GM21529 (cell line): ENCODE measurements around the gene SPATA24.
A peak's percentile ranks its signal among the peaks of the same experiment; 100 is the strongest.
"Not testable (repeated sequence)": the region's sequence is repeated elsewhere in the genome, so short reads cannot be mapped to it uniquely, and the experiment has no call there.

Experiments used
- ATAC-seq: cut with Tn5 transposase; IDR thresholded peaks from one replicate; pipeline ENCODE4 v1.9.1; 2021; ENCODE audit not compliant: unreplicated experiment

The SPATA24 gene

DNA sequence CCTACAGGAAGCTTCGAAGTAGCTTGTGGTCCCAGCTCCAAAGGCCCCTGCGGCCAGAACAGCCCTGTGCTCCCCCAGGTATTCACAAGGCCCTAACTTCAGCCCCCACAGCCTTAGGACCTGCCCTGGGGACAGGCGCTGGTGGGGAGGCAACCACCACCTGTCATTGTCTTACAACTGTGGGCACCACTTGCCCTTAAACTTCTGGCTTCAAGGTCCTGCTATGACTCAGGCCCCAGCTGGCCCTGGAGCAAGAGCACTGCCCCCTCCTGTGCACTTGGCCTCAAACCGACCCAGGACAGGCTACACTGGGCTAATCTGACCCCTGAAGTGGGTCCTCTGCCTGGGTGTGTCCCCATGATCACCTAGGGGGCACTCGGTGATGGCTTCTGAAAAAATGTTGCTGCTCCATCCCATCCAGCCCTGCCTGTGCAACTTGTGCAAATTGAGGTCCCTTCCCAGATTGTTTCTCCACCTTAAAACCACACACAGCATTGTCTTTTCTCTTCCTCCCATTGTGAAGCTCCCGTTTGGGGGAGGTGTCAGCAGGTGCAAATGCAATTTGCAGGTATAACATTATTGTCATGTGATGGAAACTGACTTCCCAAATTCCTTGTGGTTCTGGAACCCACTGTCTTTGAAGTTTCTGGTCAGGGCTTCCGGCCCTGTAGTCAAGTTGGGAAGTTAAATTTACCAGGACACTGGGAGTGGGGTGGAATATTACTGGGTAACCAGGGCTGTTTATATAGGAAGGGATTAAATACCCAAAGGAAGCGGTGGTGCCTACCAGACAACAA, 7.8 kb downstream of the SPATA24 start:
- ATAC-seq: no peak

DNA sequence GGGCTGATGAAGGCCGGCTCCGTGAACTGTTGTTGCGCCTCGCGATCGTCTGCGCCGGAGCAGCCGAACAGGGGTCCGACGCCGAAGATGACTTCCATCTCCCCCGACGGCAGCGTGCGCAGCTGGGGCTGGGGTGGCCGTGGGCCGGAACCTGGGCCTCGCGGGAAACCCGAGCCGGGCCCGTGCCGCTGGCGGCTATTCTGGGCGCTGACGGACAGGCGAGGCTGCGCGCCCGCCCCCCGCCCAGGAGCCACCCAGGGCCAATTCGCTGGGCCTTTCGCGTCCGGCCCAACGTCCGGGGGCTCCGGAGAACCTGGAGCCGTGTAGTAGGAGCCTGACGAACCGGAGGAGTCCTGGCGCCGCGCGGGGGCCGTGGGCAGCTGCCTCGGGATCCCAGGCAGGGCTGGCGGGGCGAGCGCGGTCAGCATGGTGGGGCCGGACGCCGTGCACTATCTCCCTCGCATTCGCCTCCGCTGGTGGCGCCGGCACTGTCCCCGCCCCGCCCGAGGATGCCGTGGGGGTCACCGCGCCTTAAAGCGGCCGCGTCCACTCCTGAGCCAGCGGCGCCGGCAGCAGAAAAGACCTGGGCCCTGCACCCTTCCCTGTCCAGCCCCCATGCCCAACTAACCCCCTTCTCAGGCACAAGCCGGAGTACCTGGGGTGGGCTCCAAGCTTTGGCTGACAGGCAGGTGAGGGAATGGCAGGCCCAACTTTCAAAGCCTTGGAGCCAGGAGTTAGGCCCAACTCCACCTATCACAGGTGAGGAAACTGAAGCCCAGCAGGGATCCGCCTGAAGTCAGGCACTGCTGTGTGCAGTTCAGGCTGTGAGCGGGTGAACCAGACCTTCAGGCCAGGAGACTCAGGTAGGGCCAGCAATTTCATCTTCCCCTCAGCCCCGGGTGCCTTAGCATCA, 9.0 kb downstream of the SPATA24 start, which contains the start of gene PROB1:
TSS of gene PROB1 (minus strand) at position 451 of the 913 bp plus-strand sequence. CDS start at position 428, 23 bp downstream.
- no peak for ATAC-seq

DNA sequence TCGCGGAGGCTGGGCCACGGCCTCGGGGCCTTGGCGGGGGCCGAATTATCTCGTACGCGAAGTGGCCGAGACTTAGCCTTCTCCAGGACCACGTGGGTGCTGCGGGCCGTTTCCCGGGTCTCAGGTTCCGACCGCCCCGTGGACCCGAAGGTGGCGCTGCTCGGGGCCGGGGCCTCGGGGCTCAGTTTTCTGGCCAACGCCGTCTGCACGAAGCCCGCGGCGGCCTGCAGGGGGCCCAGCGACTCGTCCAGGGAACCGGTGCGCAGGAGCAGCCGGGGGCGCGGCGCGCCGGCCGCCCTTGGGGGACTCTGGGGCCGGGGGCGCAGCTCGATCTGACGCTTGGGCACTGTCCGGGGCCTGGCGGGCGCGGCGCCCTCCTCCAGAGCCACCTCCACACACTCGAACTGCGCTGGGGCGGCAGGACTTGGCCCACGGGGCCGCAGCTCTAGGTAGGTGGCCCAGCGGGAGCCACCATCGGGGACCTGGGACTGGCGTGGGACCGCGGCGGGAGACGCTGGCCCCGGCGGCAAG, 9.7 kb downstream of the SPATA24 start:
- ATAC-seq: no peak

DNA sequence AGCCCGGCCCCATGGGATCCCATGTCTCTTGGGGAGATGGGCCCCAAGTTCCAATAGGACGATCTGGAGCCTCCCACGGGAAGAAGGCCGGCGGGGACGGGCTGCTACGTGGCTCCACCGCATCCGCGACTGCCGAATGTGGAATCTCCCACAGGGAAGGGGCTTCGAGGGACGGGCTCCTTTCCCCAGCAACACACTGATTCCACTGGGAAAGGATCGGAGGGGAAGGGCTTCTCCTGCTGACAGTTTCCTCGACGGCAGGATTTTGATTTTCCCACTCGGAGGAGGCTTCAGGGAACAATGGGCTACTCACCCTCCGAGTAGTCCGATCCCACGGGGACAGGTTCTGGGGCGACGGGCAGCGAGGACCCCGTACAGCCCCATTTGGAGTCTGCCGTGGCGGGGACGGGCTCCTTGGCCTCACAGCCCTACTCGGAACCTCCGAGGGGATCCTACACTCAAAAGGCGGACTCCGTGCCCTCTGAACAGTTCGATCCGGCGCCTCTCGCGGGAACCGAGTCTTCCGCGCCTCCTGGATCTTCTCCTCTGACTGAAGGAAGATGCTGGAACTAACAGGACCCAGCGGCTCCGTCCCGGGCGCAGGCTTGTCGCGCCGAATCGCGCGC, 10.3 kb downstream of the SPATA24 start:
- ATAC-seq: no peak

DNA sequence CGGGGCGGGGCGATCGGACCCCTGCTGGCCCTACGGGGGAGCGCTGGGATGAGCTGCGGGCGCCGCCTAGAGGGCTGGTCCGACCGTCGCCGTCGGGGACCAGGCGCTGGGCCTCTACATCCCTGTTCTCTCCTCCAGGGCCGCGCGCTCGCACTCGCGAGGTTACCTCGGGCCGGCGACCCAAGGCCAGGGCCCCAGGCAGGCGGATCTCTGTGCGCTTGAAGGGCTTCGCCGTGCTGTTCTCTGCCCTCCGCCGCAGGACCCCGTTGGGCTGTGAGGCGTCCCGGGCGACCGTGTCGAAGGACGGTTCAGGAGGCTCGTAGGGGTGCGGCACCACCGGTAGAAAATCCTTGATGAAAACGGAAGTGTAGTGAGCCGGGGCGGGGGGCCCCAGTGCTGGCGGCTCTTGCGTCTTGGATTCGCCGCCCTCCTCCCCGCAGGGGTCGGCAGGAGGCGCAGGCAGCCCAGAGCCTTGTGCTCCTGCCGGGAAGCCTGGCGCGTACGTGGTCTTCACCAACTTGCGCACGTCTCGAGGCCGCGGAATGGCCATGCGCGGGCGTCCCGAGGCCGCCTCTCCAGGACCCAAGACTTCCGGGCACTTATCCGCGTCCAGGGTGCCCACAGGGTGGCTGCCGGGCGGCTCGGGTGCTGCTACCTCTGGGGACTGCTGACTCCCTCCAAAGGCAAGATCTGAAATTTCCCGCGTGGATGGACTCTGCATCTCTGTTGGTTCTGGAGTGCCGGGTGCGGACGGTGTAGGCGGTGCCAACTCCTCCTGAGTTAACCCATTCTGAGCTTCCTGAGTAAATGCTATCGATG, 11.0 kb downstream of the SPATA24 start:
- peak; percentile 52 for ATAC-seq

DNA sequence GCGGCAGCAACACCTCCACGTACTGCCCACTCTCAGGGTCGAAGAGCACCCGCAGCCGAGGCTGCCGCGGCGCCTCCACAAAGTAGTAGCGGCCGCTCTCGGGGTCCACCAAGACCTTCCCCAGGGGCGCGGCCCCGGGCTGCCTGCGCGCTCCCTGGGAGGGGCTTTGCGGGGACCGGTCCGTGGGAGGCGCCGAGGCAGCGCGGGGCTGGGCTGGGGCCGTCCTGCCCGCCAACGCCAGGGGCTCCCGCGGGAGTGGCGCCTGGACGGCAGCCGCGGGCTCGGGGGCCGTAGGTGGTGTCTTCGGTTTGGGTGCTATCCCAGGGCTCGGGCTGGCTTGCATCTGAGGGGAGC, 11.6 kb downstream of the SPATA24 start:
- ATAC-seq: no peak

DNA sequence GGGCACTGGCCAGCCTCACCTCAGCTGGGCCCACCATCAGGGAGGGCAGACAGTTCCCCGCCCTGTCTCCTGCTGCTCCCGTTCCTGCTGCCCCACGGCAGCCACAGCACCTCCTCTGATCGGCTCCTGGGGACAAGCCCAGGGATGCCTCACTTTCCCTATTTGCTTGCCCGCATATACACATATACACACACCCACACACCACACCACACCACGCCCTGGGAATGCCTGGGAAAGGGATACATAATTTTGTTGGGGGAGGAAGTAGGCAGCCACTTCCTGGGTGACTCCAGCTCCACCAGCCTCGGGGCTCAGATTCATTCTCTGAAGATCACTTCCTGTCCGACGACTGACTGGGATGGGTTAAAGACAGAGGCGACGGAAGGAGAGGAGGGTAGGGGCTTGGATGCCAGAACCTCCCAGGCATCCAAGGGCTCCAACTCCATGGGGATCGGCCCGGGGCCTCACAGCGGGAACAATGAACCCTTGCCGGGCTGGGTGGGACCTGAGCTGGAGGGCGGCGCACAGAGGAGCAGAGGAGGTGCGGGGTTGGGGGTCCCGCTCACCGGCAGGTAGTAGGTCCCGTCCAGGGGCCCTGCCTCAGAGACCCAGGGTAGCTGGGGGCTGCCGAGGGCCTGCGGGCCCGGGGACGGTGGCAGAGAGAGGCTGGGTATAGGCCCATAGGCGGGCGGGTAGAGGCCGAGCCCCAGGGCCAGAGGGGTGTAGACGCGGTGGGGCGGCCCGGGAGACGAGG, 12.1 kb downstream of the SPATA24 start:
- ATAC-seq: no peak

DNA sequence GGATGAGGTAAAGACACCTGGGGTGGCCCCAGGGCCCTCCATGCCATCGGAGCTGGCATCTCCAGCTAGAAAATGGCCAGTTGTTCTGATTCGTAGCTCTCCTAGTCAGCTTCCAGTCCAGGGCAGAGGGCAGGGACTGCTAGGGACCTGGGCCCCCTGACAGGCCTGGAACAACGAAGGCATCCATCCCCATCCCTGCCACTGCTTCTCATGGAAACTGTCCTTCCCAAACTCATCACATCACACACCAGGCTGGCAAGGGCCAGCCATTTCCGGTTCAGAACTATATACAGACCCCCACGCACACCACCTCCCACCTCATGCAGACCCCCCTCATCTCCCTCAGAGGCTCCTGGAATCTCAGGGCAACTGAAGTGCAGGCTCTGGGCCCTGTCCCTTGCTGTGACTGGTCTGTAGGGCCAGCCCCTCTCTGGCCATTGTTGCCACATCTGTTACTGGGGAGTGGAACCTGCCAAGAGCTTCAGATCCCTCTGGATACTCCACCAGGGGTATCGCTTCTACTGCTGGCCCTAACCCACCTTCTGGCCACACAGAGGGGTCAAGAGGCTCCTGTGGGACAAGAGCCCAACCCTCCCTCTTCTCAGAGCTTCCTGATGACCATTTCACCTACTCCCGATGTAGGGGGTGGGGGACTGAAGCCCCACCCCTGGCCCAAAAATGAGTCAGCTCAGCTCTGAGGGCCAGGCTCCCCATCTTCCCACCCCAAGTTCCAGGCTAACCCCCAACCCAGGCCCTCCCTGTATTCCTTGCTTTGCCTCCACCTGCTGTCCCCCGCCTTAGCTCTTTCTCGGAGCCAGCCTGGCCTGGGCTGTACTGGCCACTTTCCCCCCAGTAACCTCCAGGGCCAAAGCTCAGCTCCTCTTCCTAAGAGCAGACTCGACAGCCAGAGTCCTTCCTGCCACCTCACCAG, 13.0 kb downstream of the SPATA24 start:
- no peak for ATAC-seq

DNA sequence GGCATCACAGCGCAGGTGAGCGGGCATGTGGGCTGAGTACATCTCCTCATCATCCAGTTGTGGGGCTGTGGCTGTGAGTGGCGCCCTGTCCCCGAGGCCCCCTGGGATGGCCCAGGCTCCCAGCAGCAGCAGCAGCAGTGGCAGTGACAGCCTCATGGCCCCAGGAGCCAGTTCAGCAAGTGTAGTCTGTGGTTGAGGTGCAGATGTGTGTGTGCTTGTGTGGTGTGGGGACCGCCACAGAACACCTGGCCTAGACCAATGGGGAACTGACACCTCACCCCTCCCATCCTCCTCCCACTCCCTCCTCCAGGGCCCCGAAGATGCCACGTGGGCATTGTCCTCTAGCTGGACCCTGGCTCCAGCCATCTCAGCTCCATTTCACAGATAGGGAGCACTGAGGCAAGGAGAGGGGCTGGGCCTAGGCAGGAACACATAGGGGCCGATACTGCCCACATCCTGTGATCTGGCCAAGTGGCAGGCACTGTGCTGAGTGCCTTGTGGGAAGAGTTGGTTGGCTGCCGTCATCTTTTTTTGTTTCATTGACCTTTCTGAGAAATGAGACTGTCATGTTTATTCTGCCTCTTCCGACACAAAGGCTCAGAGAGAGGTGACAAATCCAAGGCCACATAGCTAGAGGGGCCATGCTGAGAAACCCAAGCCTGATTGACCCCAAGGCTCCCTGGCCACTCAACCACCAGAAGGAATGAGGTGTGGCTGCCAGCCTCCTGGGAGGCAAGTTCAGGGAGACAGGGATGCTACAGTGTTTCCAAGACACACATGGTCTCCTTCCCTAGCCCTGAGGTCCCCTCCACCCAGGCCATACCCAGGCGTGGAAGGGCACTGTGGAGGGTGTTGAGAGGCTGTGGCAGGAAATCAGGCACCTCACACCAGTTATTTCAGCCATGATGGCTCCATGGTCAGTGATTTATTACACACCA, 13.9 kb downstream of the SPATA24 start, which contains the start of gene MZB1:
TSS of gene MZB1 (minus strand) at position 213 of the 938 bp plus-strand sequence. CDS start at position 156, 57 bp downstream.
- ATAC-seq: peak; percentile 43

DNA sequence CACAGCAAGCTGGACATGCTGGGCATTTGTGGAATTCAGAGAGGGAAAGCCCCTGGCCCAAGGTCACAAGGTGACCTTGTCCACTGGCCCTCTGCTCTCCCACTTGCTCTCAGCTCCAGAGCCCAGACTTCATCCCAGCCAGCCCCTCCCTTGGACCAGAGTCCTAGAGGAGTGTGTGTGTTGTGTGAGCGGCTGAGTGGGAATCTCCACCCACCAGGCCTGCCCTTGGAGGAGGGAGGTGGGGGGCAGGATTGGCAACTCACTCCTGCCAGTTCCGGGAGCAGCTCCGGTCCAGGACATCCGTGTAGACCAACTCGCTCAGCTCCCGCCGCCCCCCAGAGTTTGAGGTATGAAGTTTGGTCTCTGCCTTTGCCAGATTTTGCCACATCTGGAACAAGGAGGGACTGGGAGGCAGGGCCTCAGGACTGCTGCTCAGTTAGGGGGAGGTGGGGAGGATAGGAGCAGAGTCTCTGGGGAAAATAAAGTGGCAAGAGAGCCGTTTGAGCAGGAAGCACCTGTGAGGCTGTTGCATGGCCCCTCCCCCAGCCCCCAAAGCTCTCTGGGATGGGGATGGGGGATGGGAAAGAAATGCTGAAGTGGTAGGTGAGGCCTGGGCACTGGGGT, 15.6 kb downstream of the SPATA24 start:
- no peak for ATAC-seq

DNA sequence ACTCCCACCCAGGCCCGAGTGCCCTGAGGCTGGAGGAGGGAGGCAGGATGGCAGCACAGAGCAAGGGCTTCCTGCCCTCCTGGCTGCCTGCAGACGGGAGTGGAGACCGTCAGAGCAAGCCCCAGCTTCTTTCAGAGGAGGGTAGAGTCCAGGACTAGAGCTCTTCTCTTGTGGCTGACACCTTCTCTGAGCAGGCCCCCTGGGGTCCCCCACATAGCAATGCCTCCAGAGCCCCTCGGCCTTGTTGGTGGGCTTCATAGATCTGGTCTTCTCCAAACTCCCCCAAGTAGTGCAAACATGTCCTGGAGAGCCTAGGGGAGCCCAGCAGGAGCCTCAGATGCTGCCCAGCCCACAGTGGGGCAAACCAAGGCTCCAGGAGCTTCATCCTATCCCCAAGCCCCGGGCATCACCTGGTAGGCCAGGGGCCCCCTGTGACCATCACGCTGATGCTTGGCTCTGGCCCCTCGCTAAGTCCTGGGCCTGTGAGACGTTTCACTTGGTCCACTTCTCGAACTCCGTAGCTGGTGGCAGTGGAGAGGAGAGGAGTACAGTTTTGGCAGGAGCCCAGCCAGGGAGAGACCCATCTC, 16.2 kb downstream of the SPATA24 start:
- ATAC-seq: no peak

DNA sequence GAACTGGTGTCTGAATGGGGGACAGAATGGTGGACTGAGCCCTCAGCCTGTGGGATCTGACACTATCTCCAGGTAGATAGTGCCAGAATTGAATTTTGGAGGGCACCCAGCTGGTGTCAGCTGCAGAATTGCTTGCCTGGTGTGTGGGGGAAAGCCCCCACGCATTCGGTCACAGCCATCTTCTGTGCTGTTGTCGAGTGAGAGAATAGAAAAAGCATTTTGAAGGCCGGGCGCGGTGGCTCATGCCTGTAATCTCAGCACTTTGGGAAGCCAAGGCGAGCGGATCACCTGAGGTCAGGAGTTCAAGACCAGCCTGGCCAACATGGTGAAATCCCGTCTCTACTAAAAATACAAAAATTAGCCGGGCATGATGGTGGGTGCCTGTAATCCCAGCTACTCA, 16.9 kb downstream of the SPATA24 start:
- not testable (repeated sequence) for ATAC-seq

DNA sequence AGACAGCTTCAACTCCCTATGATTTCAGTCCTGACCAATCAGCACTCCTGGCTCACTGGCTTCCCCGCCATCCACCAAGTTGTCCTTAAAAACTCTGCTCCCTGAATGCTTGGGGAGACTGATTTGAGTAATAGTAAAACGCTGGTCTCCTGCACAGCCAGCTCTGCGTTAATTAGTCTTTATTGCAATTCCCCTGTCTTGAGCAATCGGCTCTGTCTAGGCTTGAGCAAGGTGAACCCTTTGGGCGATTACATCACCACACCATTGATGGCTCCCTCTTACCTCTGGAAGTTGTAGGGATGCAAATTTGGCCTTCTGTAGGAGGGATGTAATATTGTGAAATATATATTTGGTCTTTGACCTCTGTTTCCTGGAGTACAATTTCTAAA, 17.8 kb downstream of the SPATA24 start:
- ATAC-seq: no peak

DNA sequence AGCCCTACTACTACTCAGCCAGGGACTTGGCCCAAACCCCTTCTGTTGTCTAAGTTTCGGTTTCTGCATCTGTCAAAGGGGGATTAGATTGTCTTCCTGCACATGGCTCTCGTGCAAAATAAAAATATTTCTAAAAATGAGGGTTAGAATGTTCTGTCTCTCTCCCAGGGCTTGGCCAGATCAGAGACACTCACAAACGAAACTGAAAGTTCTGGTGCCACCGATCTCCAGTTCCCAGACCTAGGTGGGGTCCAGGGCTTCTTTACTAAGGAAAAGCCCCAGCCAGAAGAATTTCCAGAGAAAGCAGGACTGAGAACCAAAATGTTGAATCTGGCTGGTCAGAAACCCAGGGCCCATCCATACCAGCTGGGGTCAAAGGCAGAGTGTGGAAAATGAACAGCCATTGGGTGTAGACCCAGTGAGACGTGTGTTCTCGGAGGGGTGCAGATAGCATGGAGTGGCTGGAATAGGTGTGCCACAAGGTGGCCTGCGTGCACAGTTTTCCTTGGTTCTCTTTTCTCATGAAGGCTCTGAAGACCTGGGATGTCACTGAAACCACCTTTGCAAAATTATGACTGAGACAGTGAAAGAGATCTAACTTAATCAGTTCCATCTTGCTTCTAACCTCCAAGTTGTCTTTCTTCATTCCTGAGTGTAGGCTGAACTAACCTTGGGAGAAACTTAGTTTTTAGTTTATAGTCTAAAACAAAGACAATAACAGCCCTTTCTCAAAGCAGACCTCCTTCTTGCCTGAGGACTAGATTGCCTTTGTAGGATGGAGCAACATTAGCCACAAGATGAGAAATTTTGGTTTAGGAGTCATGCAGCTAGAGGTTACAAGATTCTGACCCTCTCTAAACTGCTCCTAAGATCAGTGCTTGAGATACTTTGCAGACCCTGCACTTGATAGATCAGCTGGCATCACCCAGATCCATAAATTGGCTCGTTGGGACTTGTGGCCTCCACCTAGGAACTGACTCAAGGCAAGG, 18.5 kb downstream of the SPATA24 start:
- ATAC-seq: no peak

DNA sequence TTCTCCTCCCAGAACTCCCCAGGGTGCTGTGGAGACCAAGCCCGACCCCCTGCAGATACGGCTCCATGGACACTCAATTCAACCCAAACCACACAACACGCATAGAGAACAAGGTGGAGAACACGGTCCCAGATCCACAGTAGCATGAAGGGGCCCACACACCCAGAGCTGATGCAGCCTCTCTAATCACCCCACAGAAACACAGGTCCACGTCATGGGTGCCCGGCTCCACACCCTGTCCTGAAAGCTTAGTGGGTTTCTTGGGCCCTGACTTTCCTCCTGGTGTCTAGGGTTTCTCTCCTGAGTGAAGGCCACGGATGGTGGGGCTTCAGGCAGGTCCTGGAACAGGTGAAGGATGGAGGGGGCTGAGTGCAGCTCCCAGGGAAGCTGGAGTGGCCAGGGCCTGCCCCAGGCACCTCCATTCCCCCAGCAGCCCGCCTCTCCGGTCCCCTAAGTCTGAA, 19.3 kb downstream of the SPATA24 start:
- ATAC-seq: no peak
